Bronchial epithelial cell (primary cell): ENCODE data around the gene GPRASP2. TPM values are rescaled to one million over a fixed set of nuclear protein-coding genes. Genes with fewer than 3 reads are reported as not detected.
"Not testable (repeated sequence)": the region's sequence is repeated elsewhere in the genome, so short reads cannot be mapped to it uniquely, and the experiment has no call there.

Experiments
- DNase-seq: peaks from one replicate; pipeline ENCODE4 v3.0.0-alpha.2; 2010; ENCODE audit warnings: low read depth
- FAIRE-seq: peaks from 2 replicates; lab custom pipeline; 2011; peaks lifted over from hg19 to GRCh38; lab: Jason Lieb, UNC
- H3K27me3 ChIP-seq: 2 replicates; pipeline ENCODE4 v1.5.1; 2011; ENCODE audit warnings: low read length; ENCODE audit not compliant: control insufficient read depth, insufficient read depth
- H3K36me3 ChIP-seq: 2 replicates; pipeline ENCODE4 v1.5.1; 2011; ENCODE audit warnings: low read length; ENCODE audit not compliant: control insufficient read depth, insufficient read depth
- H3K4me3 ChIP-seq: 2 replicates; pipeline ENCODE4 v1.5.1; 2011; ENCODE audit warnings: mild to moderate bottlenecking, low read depth, low read length, control low read depth
- total RNA-seq: library from RNA; depleted of rRNA; stranded (reverse); fragments of >200 nt; gene quantifications from 2 replicates; pipeline ENCODE4 v1.2.1, GENCODE V29; 2014
- TF ChIP-seq, protein P1 (sequence below): IDR thresholded peaks from 2 replicates; pipeline ENCODE4 v1.5.1; 2011; ENCODE audit warnings: mild to moderate bottlenecking, moderate library complexity, low read length, control low read depth, inconsistent platforms; ENCODE audit not compliant: insufficient read depth, severe bottlenecking

Gene GPRASP2
- 4.2 and 9.6 TPM in 2 replicates for total RNA-seq

DNA sequence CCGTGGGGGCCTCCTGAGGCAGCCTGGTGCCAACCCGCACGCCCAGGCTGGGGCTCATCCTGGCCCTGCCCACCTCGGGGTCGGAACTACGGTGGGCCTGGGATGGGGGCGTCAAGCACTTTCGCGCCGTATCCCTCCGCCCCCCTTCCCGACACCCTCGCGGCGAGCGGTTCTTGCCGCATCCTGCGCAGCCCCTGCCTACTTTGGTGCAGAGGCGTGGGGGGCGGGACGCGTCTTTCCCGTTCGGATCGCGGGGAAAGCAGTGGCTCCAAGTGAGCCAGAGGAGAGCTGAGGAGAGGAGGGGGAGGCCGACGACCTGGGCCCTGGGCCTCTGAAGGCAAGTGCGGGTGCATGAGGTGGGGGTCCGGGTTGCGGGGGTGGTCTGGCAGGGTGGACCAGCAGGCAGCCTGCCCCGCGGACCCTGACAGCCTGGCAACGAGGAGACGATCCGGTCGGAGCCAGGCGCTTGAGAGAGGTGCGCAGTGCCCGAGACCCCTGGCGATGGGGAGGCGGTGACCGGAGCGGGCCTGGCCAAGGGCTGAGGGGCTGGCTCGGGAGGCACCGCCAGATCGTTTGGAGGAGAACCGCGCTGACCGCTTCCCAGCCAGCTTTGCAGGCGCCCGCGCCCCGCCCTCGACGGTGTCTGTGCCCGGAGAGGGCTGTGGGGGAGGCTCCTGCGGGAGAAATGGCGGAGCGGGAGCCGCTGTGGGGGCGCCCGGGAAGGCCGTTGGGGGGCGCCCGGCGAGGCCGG is at the start of gene GPRASP2:
TSS of gene GPRASP2 (plus strand) at position 233 of the 751 bp plus-strand sequence. CDS start 2,422 bp downstream, outside the sequence.
- no peak for FAIRE-seq
- H3K36me3 ChIP-seq: no peaks in the 10 kb centered on the region
- no peaks in the 10 kb centered on the region for H3K27me3 ChIP-seq
- peak within 1 kb of the TSS; percentile 57 for H3K4me3 ChIP-seq
- no peak for DNase-seq
- TF ChIP-seq, protein P1, sequence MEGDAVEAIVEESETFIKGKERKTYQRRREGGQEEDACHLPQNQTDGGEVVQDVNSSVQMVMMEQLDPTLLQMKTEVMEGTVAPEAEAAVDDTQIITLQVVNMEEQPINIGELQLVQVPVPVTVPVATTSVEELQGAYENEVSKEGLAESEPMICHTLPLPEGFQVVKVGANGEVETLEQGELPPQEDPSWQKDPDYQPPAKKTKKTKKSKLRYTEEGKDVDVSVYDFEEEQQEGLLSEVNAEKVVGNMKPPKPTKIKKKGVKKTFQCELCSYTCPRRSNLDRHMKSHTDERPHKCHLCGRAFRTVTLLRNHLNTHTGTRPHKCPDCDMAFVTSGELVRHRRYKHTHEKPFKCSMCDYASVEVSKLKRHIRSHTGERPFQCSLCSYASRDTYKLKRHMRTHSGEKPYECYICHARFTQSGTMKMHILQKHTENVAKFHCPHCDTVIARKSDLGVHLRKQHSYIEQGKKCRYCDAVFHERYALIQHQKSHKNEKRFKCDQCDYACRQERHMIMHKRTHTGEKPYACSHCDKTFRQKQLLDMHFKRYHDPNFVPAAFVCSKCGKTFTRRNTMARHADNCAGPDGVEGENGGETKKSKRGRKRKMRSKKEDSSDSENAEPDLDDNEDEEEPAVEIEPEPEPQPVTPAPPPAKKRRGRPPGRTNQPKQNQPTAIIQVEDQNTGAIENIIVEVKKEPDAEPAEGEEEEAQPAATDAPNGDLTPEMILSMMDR: no peak

DNA sequence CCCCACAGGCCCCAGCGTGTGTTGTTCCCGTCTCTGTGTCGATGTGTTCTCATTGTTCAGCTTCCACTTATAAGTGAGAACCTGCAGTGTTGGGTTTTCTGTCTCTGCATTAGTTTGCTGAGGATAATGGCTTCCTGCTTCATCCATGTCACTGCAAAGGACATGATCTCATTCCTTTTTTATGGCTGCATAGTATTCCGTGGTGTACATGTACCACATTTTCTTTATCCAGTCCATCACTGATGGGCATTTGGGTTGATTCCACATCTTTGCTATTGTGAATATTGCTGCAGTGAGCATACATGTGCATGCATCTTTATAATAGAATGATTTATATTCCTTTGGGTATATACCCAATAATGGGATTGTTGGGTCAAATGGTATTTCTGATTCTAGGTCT is 48.4 kb upstream of the GPRASP2 start:
- not testable (repeated sequence) for DNase-seq, H3K27me3 ChIP-seq, H3K4me3 ChIP-seq, FAIRE-seq, H3K36me3 ChIP-seq

DNA sequence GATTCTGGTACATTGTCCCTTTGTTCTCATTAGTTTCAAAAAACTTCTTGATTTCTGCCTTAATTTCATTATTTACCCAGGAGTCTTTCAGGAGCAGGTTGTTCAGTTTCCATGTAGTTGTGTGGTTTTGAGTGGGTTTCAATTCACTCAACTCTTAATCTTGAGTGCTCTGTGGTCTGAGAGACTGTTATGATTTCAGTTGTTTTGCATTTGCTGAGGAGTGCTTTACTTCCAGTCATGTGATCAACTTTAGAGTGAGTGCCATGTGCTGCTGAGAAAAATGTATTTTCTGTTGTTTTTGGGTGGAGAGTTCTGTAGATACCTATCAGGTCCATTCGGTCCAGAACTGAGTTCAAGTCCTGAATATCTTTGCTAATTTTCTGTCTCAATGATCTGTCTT is 45.2 kb upstream of the GPRASP2 start:
- DNase-seq, H3K36me3 ChIP-seq, H3K4me3 ChIP-seq, H3K27me3 ChIP-seq, FAIRE-seq: not testable (repeated sequence)

DNA sequence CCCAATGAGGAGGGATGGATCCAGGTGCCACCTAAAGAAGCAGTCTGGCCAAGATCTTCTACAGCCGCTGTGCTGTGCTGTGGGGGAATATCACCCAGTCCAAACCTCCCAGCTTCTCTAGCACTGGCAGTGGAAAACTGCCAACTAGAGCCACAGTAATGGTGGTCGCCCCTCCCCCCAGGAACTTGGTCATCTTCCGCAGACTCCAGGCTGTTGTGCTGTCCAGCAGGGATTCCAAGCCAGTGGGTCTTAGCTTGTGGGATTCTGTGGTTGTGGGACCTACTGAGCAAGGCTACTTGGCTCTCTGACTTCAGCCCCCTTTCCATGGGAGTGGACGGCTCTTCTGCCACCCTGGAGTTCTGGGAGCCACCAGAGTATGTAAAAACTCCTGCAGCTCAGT is 42.7 kb upstream of the GPRASP2 start:
- TF ChIP-seq, protein P1: no peak

DNA sequence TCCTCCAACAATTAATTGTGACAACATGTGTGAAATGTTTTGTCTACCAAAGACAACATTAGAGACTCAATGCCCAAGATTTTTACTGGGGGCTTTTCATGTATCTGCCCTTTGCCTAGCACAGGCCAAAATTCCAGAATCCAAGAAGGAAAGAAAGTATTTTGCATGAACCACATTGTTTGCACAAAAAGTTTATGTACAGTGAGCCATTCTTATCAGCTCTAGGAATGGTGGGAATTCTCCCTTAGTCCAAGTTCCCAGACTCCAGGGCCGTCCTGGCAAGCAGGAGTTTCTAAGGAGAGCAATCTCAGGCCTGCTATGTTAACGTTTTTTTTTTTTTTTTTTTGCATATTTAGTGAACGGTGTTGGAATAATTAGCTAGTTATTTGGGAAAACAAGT is 39.4 kb upstream of the GPRASP2 start:
- no peak for FAIRE-seq
- H3K36me3 ChIP-seq: no peaks in the 10 kb centered on the region
- no peak overlapping the region for H3K4me3 ChIP-seq
- H3K27me3 ChIP-seq: no peaks in the 10 kb centered on the region
- DNase-seq: no peak
- TF ChIP-seq, protein P1: no peak

More for the DNA sequence above, 42.7 kb upstream of the GPRASP2 start:
- no peak for DNase-seq
- FAIRE-seq: no peak
- no peak overlapping the region for H3K4me3 ChIP-seq
- H3K27me3 ChIP-seq: no peaks in the 10 kb centered on the region
- no peaks in the 10 kb centered on the region for H3K36me3 ChIP-seq

DNA sequence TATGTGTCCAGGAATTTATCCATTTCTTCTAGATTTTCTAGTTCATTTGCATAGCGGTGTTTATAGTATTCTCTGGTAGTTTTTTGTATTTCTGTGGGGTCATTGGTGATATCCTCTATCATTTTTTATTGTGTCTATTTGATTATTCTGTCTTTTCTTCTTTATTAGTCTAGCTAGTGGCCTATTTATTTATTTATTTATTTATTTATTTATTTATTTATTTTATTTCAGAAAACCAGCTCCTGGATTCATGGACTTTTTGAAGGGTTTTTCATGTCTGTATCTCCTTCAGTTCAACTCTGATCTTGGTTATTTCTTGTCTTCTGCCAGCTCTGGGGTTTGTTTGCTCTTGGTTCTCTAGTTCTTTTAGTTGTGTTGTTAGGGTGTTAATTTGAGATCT is 34.8 kb upstream of the GPRASP2 start:
- not testable (repeated sequence) for DNase-seq, H3K27me3 ChIP-seq, H3K36me3 ChIP-seq, FAIRE-seq, H3K4me3 ChIP-seq

DNA sequence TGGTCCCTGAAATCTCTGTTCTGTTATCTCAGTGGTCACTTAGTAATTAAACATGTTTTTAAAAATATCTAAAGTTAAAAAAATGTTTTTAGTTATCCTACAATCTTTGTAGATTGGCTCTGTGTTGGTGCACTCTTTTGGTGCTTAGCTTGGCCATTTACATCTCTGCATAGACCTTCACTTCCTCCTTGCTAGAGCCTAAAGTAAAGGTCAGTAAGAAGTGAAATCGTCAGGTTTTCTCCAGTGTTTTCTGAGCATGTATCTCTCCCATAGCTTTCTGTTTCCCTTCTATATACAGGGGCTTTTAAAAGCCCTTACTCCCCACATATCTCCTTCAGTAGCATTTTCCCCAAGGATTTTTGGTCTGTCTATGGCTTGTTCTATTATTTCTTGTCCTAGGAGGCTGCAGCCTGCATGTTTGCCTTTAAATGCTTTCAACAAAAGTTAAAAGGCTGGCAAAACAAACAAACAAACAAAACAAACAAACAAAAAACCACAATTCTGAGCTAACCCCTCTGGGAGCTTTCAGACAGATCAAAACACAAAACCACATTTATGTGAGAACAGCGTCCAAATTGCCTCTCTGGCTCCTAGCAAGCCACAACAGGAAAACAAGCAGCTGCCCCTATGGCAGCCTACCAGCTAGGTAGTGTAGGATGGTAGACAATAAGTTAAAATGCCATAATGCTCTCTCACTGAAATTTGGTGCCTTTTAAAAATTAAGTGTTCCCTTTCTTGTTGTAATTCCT is 27.3 kb upstream of the GPRASP2 start:
- TF ChIP-seq, protein P1: no peak
- no peak for FAIRE-seq
- DNase-seq: no peak
- no peaks in the 10 kb centered on the region for H3K36me3 ChIP-seq
- H3K4me3 ChIP-seq: no peak overlapping the region
- H3K27me3 ChIP-seq: no peaks in the 10 kb centered on the region
